ENCODE measurements around the gene FUBP3. TPM values are rescaled to one million over a fixed set of nuclear protein-coding genes. Genes with fewer than 3 reads are reported as not detected.

Gene FUBP3
- total RNA-seq, 4 donors from 2014 or later: 20.7 to 41.1 (median 36.9) TPM

DNA sequence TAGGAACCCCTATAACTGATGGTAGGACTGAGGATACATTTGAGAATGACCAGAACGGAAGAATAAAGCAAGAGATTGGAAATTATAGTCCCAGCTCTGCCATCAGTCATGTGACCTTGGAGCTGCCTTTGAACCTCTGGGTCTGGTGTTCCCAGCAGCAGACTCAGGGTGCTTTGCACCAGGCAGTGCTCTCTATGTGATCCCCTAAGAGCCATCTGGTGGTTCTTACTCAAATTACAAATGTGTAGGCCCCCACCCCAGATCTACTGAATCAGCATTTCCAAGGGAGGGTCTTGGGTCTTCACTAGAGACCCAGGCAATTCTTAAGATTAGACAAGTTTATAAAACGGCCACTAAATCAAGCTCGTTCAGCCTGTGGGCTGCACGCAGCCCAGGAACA, 44.8 kb downstream of the FUBP3 start:
- no peak overlapping the region for H3K4me3 ChIP-seq
- H3K9me3 ChIP-seq: no peaks in the 10 kb centered on the region
- no peak for DNase-seq
- no peaks in the 10 kb centered on the region for H3K4me1 ChIP-seq
- WGBS, 2 donors (ENCODE audit: low coverage in 1 of 2): 92 to 100% methylated on average over 1 to 4 of the region's 4 CpGs
- intact Hi-C loops (cut with DNase I; ENCODE audit: low total_unique reads) (no loop called here), in situ Hi-C loops (cut with MboI; ENCODE audit: low pct_ligation_motif_present in 1 of 4, low pct_unique_long_range_greater_than_20kb in 1 of 4, low sequenced_read_pairs in 3 of 4) (no loop called here)
- no peak overlapping the region for H3K27ac ChIP-seq
- H3K27me3 ChIP-seq: no peaks in the 10 kb centered on the region
- H3K36me3 ChIP-seq: peaks cover 0 to 71% (median 35%) of the 10 kb centered on the region in 4 donors
- TF ChIP-seq POLR2A (IDR thresholded peaks at IDR 0.05): no peak
- TF ChIP-seq EP300 (IDR thresholded peaks at IDR 0.05; ENCODE audit: low read depth): no peak
- TF ChIP-seq, protein P1, sequence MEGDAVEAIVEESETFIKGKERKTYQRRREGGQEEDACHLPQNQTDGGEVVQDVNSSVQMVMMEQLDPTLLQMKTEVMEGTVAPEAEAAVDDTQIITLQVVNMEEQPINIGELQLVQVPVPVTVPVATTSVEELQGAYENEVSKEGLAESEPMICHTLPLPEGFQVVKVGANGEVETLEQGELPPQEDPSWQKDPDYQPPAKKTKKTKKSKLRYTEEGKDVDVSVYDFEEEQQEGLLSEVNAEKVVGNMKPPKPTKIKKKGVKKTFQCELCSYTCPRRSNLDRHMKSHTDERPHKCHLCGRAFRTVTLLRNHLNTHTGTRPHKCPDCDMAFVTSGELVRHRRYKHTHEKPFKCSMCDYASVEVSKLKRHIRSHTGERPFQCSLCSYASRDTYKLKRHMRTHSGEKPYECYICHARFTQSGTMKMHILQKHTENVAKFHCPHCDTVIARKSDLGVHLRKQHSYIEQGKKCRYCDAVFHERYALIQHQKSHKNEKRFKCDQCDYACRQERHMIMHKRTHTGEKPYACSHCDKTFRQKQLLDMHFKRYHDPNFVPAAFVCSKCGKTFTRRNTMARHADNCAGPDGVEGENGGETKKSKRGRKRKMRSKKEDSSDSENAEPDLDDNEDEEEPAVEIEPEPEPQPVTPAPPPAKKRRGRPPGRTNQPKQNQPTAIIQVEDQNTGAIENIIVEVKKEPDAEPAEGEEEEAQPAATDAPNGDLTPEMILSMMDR (IDR thresholded peaks at IDR 0.05): no peak
- no peak for TF ChIP-seq POLR2AphosphoS5 (IDR thresholded peaks at IDR 0.05)

DNA sequence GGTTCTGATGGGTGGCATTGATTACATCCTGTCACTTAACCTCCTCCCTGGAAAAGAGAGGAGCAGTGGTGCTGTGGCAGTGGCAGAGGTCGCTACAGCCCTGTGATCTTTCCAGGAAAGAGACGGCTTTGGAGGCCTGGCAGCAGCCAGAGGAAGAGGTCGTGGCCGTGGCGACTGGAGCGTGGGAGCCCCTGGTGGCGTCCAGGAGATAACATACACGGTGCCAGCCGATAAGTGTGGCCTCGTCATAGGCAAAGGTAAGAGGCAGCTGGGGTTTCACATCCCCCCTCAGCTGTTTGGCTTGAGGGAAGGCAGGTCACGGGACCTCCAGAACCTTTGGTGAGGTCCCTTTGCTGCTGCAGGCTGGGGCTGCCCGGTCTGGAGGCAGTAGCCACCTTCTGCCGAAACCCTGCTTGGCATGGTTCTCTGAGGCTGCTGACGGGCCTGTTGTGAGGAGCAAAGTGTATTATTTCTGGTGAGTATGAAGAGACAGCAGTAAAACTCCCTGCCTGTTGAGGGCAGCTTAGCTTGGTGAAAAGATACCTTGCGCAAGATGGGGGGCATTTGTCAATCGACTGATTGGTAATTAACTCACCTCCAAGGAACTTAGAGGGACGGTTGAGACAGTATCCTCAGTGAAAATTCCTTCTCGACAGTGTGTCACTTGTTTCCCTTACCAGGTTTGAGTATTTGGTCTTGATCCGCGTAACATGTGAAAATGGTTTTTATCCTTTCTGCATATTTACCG, 47.0 kb downstream of the FUBP3 start:
- Histone ChIP-seq H3K27me3 (no peaks in the 10 kb centered on the region), H3K36me3 (peaks cover 0 to 65% (median 31%) of the 10 kb centered on the region in 4 donors), H3K4me3 (no peak overlapping the region), H3K9me3 (no peaks in the 10 kb centered on the region), H3K27ac (no peak overlapping the region), H3K4me1 (no peaks in the 10 kb centered on the region)
- TF ChIP-seq, protein P1 (IDR thresholded peaks at IDR 0.05): no peak
- TF ChIP-seq POLR2A (IDR thresholded peaks at IDR 0.05) (no peak), EP300 (IDR thresholded peaks at IDR 0.05; ENCODE audit: low read depth) (no peak), POLR2AphosphoS5 (IDR thresholded peaks at IDR 0.05) (no peak)
- no peak for DNase-seq
- WGBS, 2 donors (ENCODE audit: low coverage in 1 of 2): 86 to 90% methylated on average over 7 to 21 of the region's 21 CpGs
- in situ Hi-C loops (cut with MboI; ENCODE audit: low pct_ligation_motif_present in 1 of 4, low pct_unique_long_range_greater_than_20kb in 1 of 4, low sequenced_read_pairs in 3 of 4) (no loop called here), intact Hi-C loops (cut with DNase I; ENCODE audit: low total_unique reads) (no loop called here)

DNA sequence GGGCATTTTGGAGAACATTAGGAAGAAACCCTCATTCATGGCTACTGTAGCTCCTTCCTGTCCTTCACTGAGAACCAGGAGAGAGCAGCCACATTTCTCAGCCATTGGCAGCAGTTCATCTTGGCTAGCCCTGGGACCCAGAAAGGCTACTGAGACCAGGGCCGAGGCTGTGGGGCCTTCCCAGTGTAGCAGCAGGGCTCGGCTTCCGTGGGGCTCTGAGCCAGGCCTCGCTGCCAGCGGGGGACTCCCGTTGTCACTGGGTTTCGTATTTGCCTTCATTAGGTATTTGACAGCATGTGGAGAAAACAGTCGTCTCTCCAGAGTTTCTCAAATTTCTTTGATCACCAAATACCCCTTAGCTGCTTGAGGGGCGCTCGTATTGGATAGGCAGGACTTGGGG, 47.7 kb downstream of the FUBP3 start:
- no peak overlapping the region for H3K27ac ChIP-seq
- no peaks in the 10 kb centered on the region for H3K4me1 ChIP-seq
- no peak for DNase-seq
- no peaks in the 10 kb centered on the region for H3K9me3 ChIP-seq
- peaks cover 0 to 67% (median 32%) of the 10 kb centered on the region in 4 donors for H3K36me3 ChIP-seq
- no peaks in the 10 kb centered on the region for H3K27me3 ChIP-seq
- in situ Hi-C loops (cut with MboI; ENCODE audit: low pct_ligation_motif_present in 1 of 4, low pct_unique_long_range_greater_than_20kb in 1 of 4, low sequenced_read_pairs in 3 of 4) (no loop called here), intact Hi-C loops (cut with DNase I; ENCODE audit: low total_unique reads) (no loop called here)
- H3K4me3 ChIP-seq: no peak overlapping the region
- TF ChIP-seq POLR2AphosphoS5 (IDR thresholded peaks at IDR 0.05): no peak
- no peak for TF ChIP-seq POLR2A (IDR thresholded peaks at IDR 0.05)
- TF ChIP-seq EP300 (IDR thresholded peaks at IDR 0.05; ENCODE audit: low read depth): no peak
- TF ChIP-seq, protein P1 (IDR thresholded peaks at IDR 0.05): no peak
- 87 to 94% methylated on average over 3 to 10 of the region's 10 CpGs for WGBS, 2 donors (ENCODE audit: low coverage in 1 of 2)

DNA sequence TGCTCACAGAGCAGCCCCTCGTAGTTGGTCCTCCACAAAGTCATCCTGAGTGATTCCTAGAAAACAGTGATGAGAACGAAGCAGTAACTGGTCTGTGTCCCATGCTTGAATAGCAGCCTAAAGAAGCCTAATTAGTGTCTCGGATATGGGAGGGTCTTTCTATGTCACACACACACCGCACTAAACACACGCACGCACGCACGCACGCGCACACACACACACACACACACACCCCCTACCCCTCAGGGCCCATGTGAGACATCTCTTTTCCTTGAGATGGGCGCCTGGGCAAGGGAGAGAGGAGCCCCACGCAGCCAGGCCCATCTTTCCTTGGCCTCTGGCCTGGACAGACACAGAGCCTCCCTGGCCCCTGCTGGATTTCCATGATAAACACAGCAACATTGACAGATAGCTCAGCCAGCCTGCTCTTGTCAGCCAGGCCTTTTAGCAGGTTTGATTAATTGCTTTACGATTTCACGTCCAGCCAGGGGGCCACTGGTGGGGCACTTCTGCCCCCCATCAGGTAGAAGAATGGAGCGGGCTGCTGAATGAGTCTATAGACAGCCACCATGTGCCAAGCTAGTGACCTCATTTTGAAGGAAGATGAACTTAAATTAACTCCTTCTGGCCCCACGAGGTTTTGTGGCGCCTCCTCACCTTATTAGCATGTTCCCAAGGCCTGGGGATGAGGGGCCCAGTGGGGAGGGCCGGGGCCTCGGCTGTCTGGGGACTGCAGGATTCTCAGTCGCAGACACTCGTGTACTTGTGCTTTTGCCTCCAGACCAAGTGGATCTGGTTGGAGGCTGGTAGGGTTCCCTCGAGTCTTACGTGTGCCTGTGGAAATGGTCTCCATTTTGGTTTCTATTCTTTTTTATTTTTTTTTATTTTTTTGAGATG, 48.8 kb downstream of the FUBP3 start:
- 79 to 86% methylated on average over 7 to 23 of the region's 23 CpGs for WGBS, 2 donors (ENCODE audit: low coverage in 1 of 2)
- no peak for DNase-seq
- intact Hi-C loops (cut with DNase I; ENCODE audit: low total_unique reads): no loop called here
- in situ Hi-C loops (cut with MboI; ENCODE audit: low pct_ligation_motif_present in 1 of 4, low pct_unique_long_range_greater_than_20kb in 1 of 4, low sequenced_read_pairs in 3 of 4): no loop called here
- no peak overlapping the region for H3K4me3 ChIP-seq
- no peaks in the 10 kb centered on the region for H3K27me3 ChIP-seq
- H3K4me1 ChIP-seq: no peaks in the 10 kb centered on the region
- peaks cover 0 to 71% (median 34%) of the 10 kb centered on the region in 4 donors for H3K36me3 ChIP-seq
- H3K27ac ChIP-seq: no peak overlapping the region
- H3K9me3 ChIP-seq: no peaks in the 10 kb centered on the region
- no peak for TF ChIP-seq POLR2AphosphoS5 (IDR thresholded peaks at IDR 0.05)
- TF ChIP-seq, protein P1 (IDR thresholded peaks at IDR 0.05): no peak
- no peak for TF ChIP-seq EP300 (IDR thresholded peaks at IDR 0.05; ENCODE audit: low read depth)
